ENCODE measurements around the gene GBA3. TPM values are rescaled to one million over a fixed set of nuclear protein-coding genes. Genes with fewer than 3 reads are reported as not detected.

The GBA3 gene
- total and polyA plus RNA-seq, 2 of the 8 experiments (the other 6 are each of a cell fraction or from before 2014, with no cell fraction given) = not detected

GRCh38 chr4:22743290-22743689 lies 50.6 kb downstream of the GBA3 start:
- H2BK5ac ChIP-seq (ENCODE audit: low read depth, low read length) = no peak overlapping the region
- H2BK20ac ChIP-seq (ENCODE audit: low read length) = no peak overlapping the region
- TF ChIP-seq EP300 (IDR thresholded peaks at IDR 0.05; ENCODE audit: borderline replicate concordance in 1 of 2, low read depth in 2 of 2, low read length in 2 of 2) (no peak), KDM1A (IDR thresholded peaks at IDR 0.05; ENCODE audit: borderline replicate concordance, low read length) (no peak), USF2 (IDR thresholded peaks at IDR 0.05; ENCODE audit: low read length) (no peak), GABPA (IDR thresholded peaks at IDR 0.05; ENCODE audit: borderline replicate concordance, insufficient read depth, low read length) (no peak), SIX5 (IDR thresholded peaks at IDR 0.05; ENCODE audit: low read depth, low read length) (no peak), GTF2F1 (IDR thresholded peaks at IDR 0.05; ENCODE audit: borderline replicate concordance, low read depth, low read length) (no peak), ATF2 (IDR thresholded peaks at IDR 0.05; ENCODE audit: low read length) (no peak)
- no peak overlapping the region for H3K4ac ChIP-seq (replicated peaks; ENCODE audit: insufficient read length, low read depth, low read length)
- H4K8ac ChIP-seq (ENCODE audit: extremely low read depth, insufficient read depth, low read length) = no peak overlapping the region
- no peak overlapping the region for H3K9ac ChIP-seq (replicated peaks in 1 of 4; ENCODE audit: extremely low read depth in 1 of 4, low read depth in 3 of 4, low read length in 3 of 4)
- H2AFZ ChIP-seq (ENCODE audit: low read length) = no peak overlapping the region
- no peak overlapping the region for H3K56ac ChIP-seq (replicated peaks; ENCODE audit: insufficient read length, low read depth, low read length)
- no peaks in the 10 kb centered on the region for H3K23me2 ChIP-seq (ENCODE audit: low read depth, low read length)
- no peak overlapping the region for H2BK120ac ChIP-seq (replicated peaks; ENCODE audit: low read depth, low read length)
- no peaks in the 10 kb centered on the region for H3K79me2 ChIP-seq (ENCODE audit: control insufficient read depth in 1 of 2, insufficient read depth in 2 of 2, low read length in 2 of 2)
- H3K23ac ChIP-seq (ENCODE audit: insufficient read length) = no peak overlapping the region
- no peaks in the 10 kb centered on the region for H3K36me3 ChIP-seq (ENCODE audit: control insufficient read depth in 2 of 4, insufficient read depth in 4 of 4, low read length in 3 of 4)
- H2BK12ac ChIP-seq (ENCODE audit: low read depth, low read length) = no peak overlapping the region
- H3K18ac ChIP-seq (ENCODE audit: extremely low read depth, low read length) = no peak overlapping the region
- H3K27me3 ChIP-seq (replicated peaks in 1 of 4; ENCODE audit: control insufficient read depth in 3 of 4, extremely low read depth in 1 of 4, insufficient read depth in 3 of 4, low read length in 3 of 4) = no peaks in the 10 kb centered on the region
- DNase-seq (ENCODE audit: low read depth in 1 of 2, low spot score in 2 of 2) = no peak
- peaks cover 0 to 1% of the 10 kb centered on the region in 2 experiments for H4K20me1 ChIP-seq (replicated peaks in 1 of 2; ENCODE audit: control insufficient read depth in 1 of 2, insufficient read depth in 2 of 2, low read length in 2 of 2)
- no peaks in the 10 kb centered on the region for H3K79me1 ChIP-seq (ENCODE audit: low read depth, low read length)
- no peak overlapping the region for H4K5ac ChIP-seq (ENCODE audit: insufficient read length, low read depth, low read length)
- CTCF ChIA-PET (ENCODE audit: partially characterized antibody) = interaction anchor here (1.2 kb wide), 1 partner anchor 52 kb away, joined by 3 read pairs; no protein-coding TSS in a partner anchor
- H3K14ac ChIP-seq (ENCODE audit: insufficient read length) = no peak overlapping the region
- POLR2A ChIA-PET (ENCODE audit: partially characterized antibody) = no interaction called here
- no peak overlapping the region for H2BK15ac ChIP-seq (ENCODE audit: low read length)
- no peak overlapping the region for H2AK5ac ChIP-seq (ENCODE audit: low read depth, low read length)
- H3K4me1 ChIP-seq (replicated peaks in 1 of 4; ENCODE audit: control insufficient read depth in 3 of 4, insufficient read depth in 4 of 4, low read length in 3 of 4) = no peaks in the 10 kb centered on the region
- H3K27ac ChIP-seq (ENCODE audit: low read depth, low read length) = no peak overlapping the region
- no peaks in the 10 kb centered on the region for H3K9me3 ChIP-seq (ENCODE audit: insufficient read depth in 2 of 2, low read depth in 1 of 2, low read length in 1 of 2)
- 94% methylated on average over 3 of the region's 3 CpGs; no CpG with 5 or more reads in 1 of the 2 experiments for WGBS, 2 experiments (ENCODE audit: extremely low coverage in 1 of 2, insufficient coverage in 1 of 2, insufficient read length in 1 of 2, insufficient replicate concordance in 2 of 2, low coverage in 1 of 2, low lambda C conversion rate in 2 of 2, missing lambda C conversion rate in 1 of 2)
- no peak overlapping the region for H3K4me2 ChIP-seq (ENCODE audit: insufficient read depth in 1 of 2, low read depth in 2 of 2, low read length in 2 of 2)
- no peak for FAIRE-seq
- H3K4me3 ChIP-seq (ENCODE audit: extremely low read depth in 1 of 4, insufficient read depth in 2 of 4, low read depth in 3 of 4, low read length in 4 of 4) = no peak overlapping the region
- no peak overlapping the region for H4K91ac ChIP-seq (replicated peaks; ENCODE audit: insufficient read length, low read length)
